OCI-LY1 (cell line): ENCODE results near the gene MACF1.

Experiments
- EZH2 ChIP-seq: fragments of 200-600 bp; sonication (generic), shearing (Covaris generic); IDR thresholded peaks from 2 replicates; pipeline ENCODE4 v1.8.0; 2017; ENCODE audit warnings: borderline replicate concordance, mixed run types, mild to moderate bottlenecking, antibody characterized with exemption, low read length, moderate library complexity, mixed read lengths
- TF ChIP-seq, protein P1 (sequence below): fragments of 200-600 bp; sonication (generic), shearing (Covaris generic); IDR thresholded peaks from 2 replicates; pipeline ENCODE4 v1.5.1; 2017; ENCODE audit warnings: mild to moderate bottlenecking, antibody characterized with exemption, low read length, moderate library complexity, mixed read lengths

DNA sequence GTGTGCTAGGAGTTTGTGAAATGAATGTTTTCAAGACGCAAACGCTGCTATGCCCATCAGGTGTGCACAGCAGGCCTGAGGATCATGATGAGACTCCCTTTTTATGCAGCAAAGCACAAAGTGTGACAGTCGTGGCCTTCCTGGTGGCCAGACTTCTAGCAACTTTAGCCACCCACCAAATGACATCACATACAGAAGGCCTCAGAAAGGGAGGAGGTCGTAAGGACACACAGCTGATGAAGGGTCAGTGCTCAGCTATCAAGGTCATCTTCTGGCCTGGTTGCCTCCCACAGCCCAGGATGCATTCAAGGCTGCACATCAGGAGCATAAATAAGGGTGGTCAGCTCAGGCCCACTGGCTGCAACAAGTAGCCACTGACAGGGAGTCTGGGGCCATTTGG, 323.6 kb downstream of the MACF1 start:
- TF ChIP-seq, protein P1, sequence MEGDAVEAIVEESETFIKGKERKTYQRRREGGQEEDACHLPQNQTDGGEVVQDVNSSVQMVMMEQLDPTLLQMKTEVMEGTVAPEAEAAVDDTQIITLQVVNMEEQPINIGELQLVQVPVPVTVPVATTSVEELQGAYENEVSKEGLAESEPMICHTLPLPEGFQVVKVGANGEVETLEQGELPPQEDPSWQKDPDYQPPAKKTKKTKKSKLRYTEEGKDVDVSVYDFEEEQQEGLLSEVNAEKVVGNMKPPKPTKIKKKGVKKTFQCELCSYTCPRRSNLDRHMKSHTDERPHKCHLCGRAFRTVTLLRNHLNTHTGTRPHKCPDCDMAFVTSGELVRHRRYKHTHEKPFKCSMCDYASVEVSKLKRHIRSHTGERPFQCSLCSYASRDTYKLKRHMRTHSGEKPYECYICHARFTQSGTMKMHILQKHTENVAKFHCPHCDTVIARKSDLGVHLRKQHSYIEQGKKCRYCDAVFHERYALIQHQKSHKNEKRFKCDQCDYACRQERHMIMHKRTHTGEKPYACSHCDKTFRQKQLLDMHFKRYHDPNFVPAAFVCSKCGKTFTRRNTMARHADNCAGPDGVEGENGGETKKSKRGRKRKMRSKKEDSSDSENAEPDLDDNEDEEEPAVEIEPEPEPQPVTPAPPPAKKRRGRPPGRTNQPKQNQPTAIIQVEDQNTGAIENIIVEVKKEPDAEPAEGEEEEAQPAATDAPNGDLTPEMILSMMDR = no peak
- TF ChIP-seq EZH2 = no peak
